Endodermal cell (in vitro differentiated cells): Measurements from ENCODE around the gene XYLT1. TPM values are rescaled to one million over a fixed set of nuclear protein-coding genes. Genes with fewer than 3 reads are reported as not detected.

Experiments used
- DNase-seq: peaks from one replicate; pipeline ENCODE4 v3.0.0-alpha.2; 2017
- H3K27ac ChIP-seq: 2 replicates; pipeline ENCODE4 v1.5.1; 2013; ENCODE audit warnings: mild to moderate bottlenecking, low read depth, low read length, moderate library complexity
- H3K27me3 ChIP-seq: 2 replicates; pipeline ENCODE4 v1.6.1; 2013; ENCODE audit warnings: mild to moderate bottlenecking, low read length, moderate library complexity; ENCODE audit not compliant: insufficient read depth, control insufficient read depth, poor library complexity, severe bottlenecking
- H3K36me3 ChIP-seq: 2 replicates; pipeline ENCODE4 v1.7.0; 2013; ENCODE audit warnings: mild to moderate bottlenecking, low read length, moderate library complexity; ENCODE audit not compliant: control insufficient read depth, insufficient read depth
- H3K4me1 ChIP-seq: one replicate; pipeline ENCODE4 v1.7.0; 2013; ENCODE audit warnings: low read length; ENCODE audit not compliant: control insufficient read depth, insufficient read depth
- H3K4me3 ChIP-seq: 2 replicates; pipeline ENCODE4 v1.5.1; 2013; ENCODE audit warnings: mild to moderate bottlenecking, low read length, moderate library complexity
- H3K9ac ChIP-seq: 2 replicates; pipeline ENCODE4 v1.6.1; 2013; ENCODE audit warnings: mild to moderate bottlenecking, low read length, moderate library complexity; ENCODE audit not compliant: poor library complexity, severe bottlenecking; ENCODE audit errors: extremely low read depth
- H3K9me3 ChIP-seq: 2 replicates; pipeline ENCODE4 v1.6.1; 2013; ENCODE audit warnings: mild to moderate bottlenecking, low read length, moderate library complexity; ENCODE audit not compliant: control insufficient read depth
- H3K27ac Mint-ChIP-seq: 2 replicates; pipeline ENCODE4 v1.8.0; 2020; ENCODE audit warnings: mixed read lengths
- H3K27me3 Mint-ChIP-seq: 2 replicates; pipeline ENCODE4 v1.8.0; 2021; ENCODE audit warnings: mild to moderate bottlenecking, mixed read lengths; ENCODE audit not compliant: insufficient read depth
- H3K36me3 Mint-ChIP-seq: 2 replicates; pipeline ENCODE4 v1.8.0; 2020; ENCODE audit warnings: low read depth, mixed read lengths
- H3K4me1 Mint-ChIP-seq: 2 replicates; pipeline ENCODE4 v1.8.0; 2020; ENCODE audit warnings: mixed read lengths
- H3K4me3 Mint-ChIP-seq: 2 replicates; pipeline ENCODE4 v1.8.0; 2020; ENCODE audit warnings: mild to moderate bottlenecking, moderate library complexity, mixed read lengths
- H3K9me3 Mint-ChIP-seq: 2 replicates; pipeline ENCODE4 v1.8.0; 2020; ENCODE audit warnings: mild to moderate bottlenecking, mixed read lengths
- CTCF ChIP-seq: fragments of 200-600 bp; sonication (generic); conservative IDR thresholded peaks from 2 replicates; pipeline ENCODE4 v1.5.0; 2021; ENCODE audit warnings: antibody characterized with exemption, mild to moderate bottlenecking
- WGBS, 2 experiments: methylation state at CpG; one replicate each; pipeline versions ENCODE4 v1.1.5 to v1.1.7; 2013; ENCODE audit warnings: missing lambda C conversion rate in 2 of 2, mixed read lengths in 1 of 2; ENCODE audit not compliant: insufficient coverage in 1 of 2, insufficient read length in 1 of 2; 5-methylcytosine and 5-hydroxymethylcytosine counted together
- total RNA-seq, 2 donors: library from RNA; stranded (reverse); fragmentation: NEBNext Ultra II Directional in 1 of 2; extraction: Animal tissue kit (Norgen Biotek cat#: 25700) in 1 of 2; gene quantifications; 2 replicates in 1 of 2; 3 replicates in 1 of 2; pipeline ENCODE4 v1.2.1, GENCODE V29; 2021

The XYLT1 gene
- total RNA-seq, 2 donors from 2014 or later = 26.8 to 28.5 TPM

GRCh38 chr16:17466876-17467275, 3.9 kb downstream of the XYLT1 start:
- Mint-ChIP-seq H3K4me3 (no peak overlapping the region), H3K27me3 (peaks cover 18% of the 10 kb centered on the region), H3K4me1 (peaks cover 42% of the 10 kb centered on the region), H3K9me3 (no peaks in the 10 kb centered on the region), H3K36me3 (peaks cover 13% of the 10 kb centered on the region), H3K27ac (no peak overlapping the region)
- 42 to 62% methylated on average over 2 to 8 of the region's 8 CpGs for WGBS, 2 experiments
- Histone ChIP-seq H3K4me1 (peaks cover 5% of the 10 kb centered on the region), H3K9ac (no peak overlapping the region), H3K36me3 (no peaks in the 10 kb centered on the region), H3K27me3 (peaks cover 19% of the 10 kb centered on the region), H3K4me3 (no peak overlapping the region), H3K9me3 (peaks cover 8% of the 10 kb centered on the region), H3K27ac (no peak overlapping the region)
- no peak for TF ChIP-seq CTCF
- DNase-seq = no peak

DNA sequence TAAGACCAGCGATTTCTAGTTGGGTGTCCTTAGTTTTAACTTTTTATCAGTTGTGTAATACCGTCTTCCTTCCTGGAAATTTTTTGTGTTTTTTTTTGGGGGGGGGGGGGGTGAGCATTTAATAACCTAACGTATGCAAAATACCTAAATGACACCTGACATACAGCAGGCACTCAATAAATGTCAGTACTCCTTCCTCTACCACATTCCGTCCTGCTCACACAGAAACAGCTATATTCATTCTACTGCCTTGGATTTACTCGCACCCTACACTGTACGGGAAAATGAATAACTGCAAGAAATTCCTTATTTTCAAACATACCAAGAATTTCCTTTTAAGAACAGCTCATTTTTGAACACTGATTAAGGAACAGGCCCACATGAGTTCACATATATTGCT, 5.3 kb downstream of the XYLT1 start:
- TF ChIP-seq CTCF = no peak
- peaks cover 19% of the 10 kb centered on the region for H3K27me3 ChIP-seq
- H3K4me1 ChIP-seq = peaks cover 5% of the 10 kb centered on the region
- H3K27ac ChIP-seq = no peak overlapping the region
- peaks cover 8% of the 10 kb centered on the region for H3K9me3 ChIP-seq
- Mint-ChIP-seq H3K4me1 (peaks cover 46% of the 10 kb centered on the region), H3K9me3 (no peaks in the 10 kb centered on the region), H3K36me3 (peaks cover 18% of the 10 kb centered on the region), H3K4me3 (no peak overlapping the region), H3K27me3 (peaks cover 16% of the 10 kb centered on the region), H3K27ac (no peak overlapping the region)
- WGBS, 2 experiments = 86 to 89% methylated on average over 2 to 6 of the region's 6 CpGs
- H3K4me3 ChIP-seq = no peak overlapping the region
- H3K36me3 ChIP-seq = no peaks in the 10 kb centered on the region
- DNase-seq = no peak
- H3K9ac ChIP-seq = no peak overlapping the region

GRCh38 chr16:17463335-17463734, 7.4 kb downstream of the XYLT1 start:
- Mint-ChIP-seq H3K36me3 (peaks cover 21% of the 10 kb centered on the region), H3K27ac (no peak overlapping the region), H3K9me3 (no peaks in the 10 kb centered on the region), H3K4me1 (peaks cover 35% of the 10 kb centered on the region), H3K27me3 (peaks cover 2% of the 10 kb centered on the region), H3K4me3 (no peak overlapping the region)
- Histone ChIP-seq H3K9me3 (peaks cover 8% of the 10 kb centered on the region), H3K4me1 (peaks cover 5% of the 10 kb centered on the region), H3K36me3 (no peaks in the 10 kb centered on the region), H3K27me3 (peaks cover 1% of the 10 kb centered on the region), H3K9ac (no peak overlapping the region), H3K27ac (no peak overlapping the region), H3K4me3 (no peak overlapping the region)
- TF ChIP-seq CTCF = no peak
- DNase-seq = no peak
- WGBS, 2 experiments = 97% methylated on average over 2 of the region's 2 CpGs; no CpG with 5 or more reads in 1 of the 2 experiments
